IMR-90 (cell line): ENCODE results near the gene LHPP. TPM values are rescaled to one million over a fixed set of nuclear protein-coding genes. Genes with fewer than 3 reads are reported as not detected.

Experiments used
- ATAC-seq: fragments of 200-7000 bp; cut with Tn5 transposase; 2 replicates; pipeline ENCODE4 v1.9.1; 2020; ENCODE audit warnings: low read depth, mild to moderate bottlenecking, moderate library complexity
- BruUV-seq: library from RNA; stranded (reverse); fragments of 400-500 nt; replicated peaks from 2 replicates; lab custom pipeline; 2021; lab: Mats Ljungman, UMichigan
- CTCF ChIA-PET: fragments of 300-600 bp; formaldehyde crosslinking; extraction: SDS; loops from one replicate; lab custom pipeline; 2021; ENCODE audit warnings: antibody characterized with exemption; lab: Yijun Ruan, JAX
- POLR2A ChIA-PET: fragments of 300-600 bp; sonication (Branson Sonifier 250); formaldehyde crosslinking; loops from one replicate; lab custom pipeline; 2022; ENCODE audit warnings: antibody characterized with exemption; ENCODE audit not compliant: unreplicated experiment; lab: Charles Lee
- DNase-seq: peaks from one replicate; pipeline ENCODE4 v3.0.0; 2013
- H2AFZ ChIP-seq: replicated peaks from 2 replicates; pipeline ENCODE3; 2013; ENCODE audit warnings: low read length, mild to moderate bottlenecking; ENCODE audit not compliant: poor library complexity
- H2AK5ac ChIP-seq: 2 replicates; pipeline ENCODE4 v1.6.1; 2013; ENCODE audit warnings: low read depth, low read length, inconsistent platforms
- H2AK9ac ChIP-seq: replicated peaks from 2 replicates; pipeline ENCODE3; 2013; ENCODE audit warnings: mild to moderate bottlenecking, low read depth, low read length, moderate library complexity; ENCODE audit not compliant: poor library complexity
- H2BK120ac ChIP-seq: 2 replicates; pipeline ENCODE4 v1.6.1; 2013; ENCODE audit warnings: low read depth, low read length, inconsistent platforms
- H2BK15ac ChIP-seq: 3 replicates; pipeline ENCODE4 v1.6.1; 2013; ENCODE audit warnings: low read depth, low read length, inconsistent platforms
- H2BK20ac ChIP-seq: 2 replicates; pipeline ENCODE4 v1.6.1; 2013; ENCODE audit warnings: low read depth, mild to moderate bottlenecking, inconsistent platforms, low read length, moderate library complexity
- H2BK5ac ChIP-seq: 2 replicates; pipeline ENCODE4 v1.6.1; 2013; ENCODE audit warnings: mild to moderate bottlenecking, low read depth, low read length, inconsistent platforms; ENCODE audit not compliant: poor library complexity, severe bottlenecking
- H3K14ac ChIP-seq: replicated peaks from 2 replicates; pipeline ENCODE4 v1.6.1; 2013; ENCODE audit warnings: low read depth, low read length, inconsistent platforms
- H3K18ac ChIP-seq: 2 replicates; pipeline ENCODE4 v1.6.1; 2013; ENCODE audit warnings: low read depth, low read length, control low read depth
- H3K23ac ChIP-seq: 2 replicates; pipeline ENCODE4 v1.6.1; 2013; ENCODE audit warnings: low read depth, low read length, inconsistent platforms
- H3K27ac ChIP-seq: 2 replicates; pipeline ENCODE4 v1.5.1; 2013; ENCODE audit warnings: mild to moderate bottlenecking, control low read depth, low read length; ENCODE audit not compliant: insufficient read depth
- H3K27me3 ChIP-seq: 2 replicates; pipeline ENCODE4 v1.6.1; 2013; ENCODE audit warnings: low read length; ENCODE audit not compliant: control insufficient read depth, insufficient read depth
- H3K36me3 ChIP-seq: 2 replicates; pipeline ENCODE4 v1.6.1; 2013; ENCODE audit warnings: low read length, mixed read lengths; ENCODE audit not compliant: control insufficient read depth, insufficient read depth
- H3K4ac ChIP-seq: 2 replicates; pipeline ENCODE4 v1.6.1; 2013; ENCODE audit warnings: low read depth, low read length, inconsistent platforms
- H3K4me1 ChIP-seq: 2 replicates; pipeline ENCODE4 v1.6.1; 2013; ENCODE audit warnings: low read length, mixed read lengths; ENCODE audit not compliant: control insufficient read depth, insufficient read depth
- H3K4me2 ChIP-seq: 2 replicates; pipeline ENCODE4 v1.6.1; 2013; ENCODE audit warnings: low read depth, mild to moderate bottlenecking, control low read depth, low read length, moderate library complexity
- H3K4me3 ChIP-seq: 2 replicates; pipeline ENCODE4 v1.5.1; 2013; ENCODE audit warnings: low read depth, mild to moderate bottlenecking, control low read depth, low read length, moderate library complexity; ENCODE audit not compliant: insufficient read depth
- H3K56ac ChIP-seq: 2 replicates; pipeline ENCODE4 v1.6.1; 2013; ENCODE audit warnings: low read length, inconsistent platforms; ENCODE audit not compliant: insufficient read depth; ENCODE audit errors: extremely low read depth
- H3K79me1 ChIP-seq, 2 experiments: 2 replicates each; pipeline ENCODE4 v1.6.1; 2013; ENCODE audit warnings: low read length in 2 of 2, inconsistent platforms in 1 of 2, low read depth in 1 of 2
- H3K9ac ChIP-seq: 2 replicates; pipeline ENCODE4 v1.6.1; 2013; ENCODE audit warnings: low read depth, low read length, control low read depth
- H3K9me1 ChIP-seq: 2 replicates; pipeline ENCODE4 v1.6.1; 2013; ENCODE audit warnings: low read length, inconsistent platforms; ENCODE audit not compliant: insufficient read depth
- H3K9me3 ChIP-seq: 2 replicates; pipeline ENCODE4 v1.6.1; 2013; ENCODE audit warnings: low read length; ENCODE audit not compliant: control insufficient read depth, insufficient read depth
- H4K20me1 ChIP-seq: 2 replicates; pipeline ENCODE4 v1.6.1; 2013; ENCODE audit warnings: low read length, inconsistent platforms; ENCODE audit not compliant: insufficient read depth
- H4K5ac ChIP-seq: 2 replicates; pipeline ENCODE4 v1.6.1; 2013; ENCODE audit warnings: mild to moderate bottlenecking, low read depth, low read length, control low read depth
- H4K8ac ChIP-seq, 2 experiments: 2 replicates each; pipeline ENCODE4 v1.6.1; 2013; ENCODE audit warnings: low read depth in 2 of 2, low read length in 2 of 2, control low read depth in 1 of 2, inconsistent platforms in 1 of 2
- H4K91ac ChIP-seq: 2 replicates; pipeline ENCODE4 v1.6.1; 2013; ENCODE audit warnings: low read depth, low read length, inconsistent platforms; ENCODE audit not compliant: insufficient read depth
- CHD1 ChIP-seq: IDR thresholded peaks from 2 replicates; pipeline ENCODE4 v1.6.1; 2012; ENCODE audit warnings: low read depth, low read length, improper control_type of control experiment
- CTCF ChIP-seq: conservative IDR thresholded peaks from 2 replicates; pipeline ENCODE4 v1.5.1; 2012; ENCODE audit warnings: mild to moderate bottlenecking, low read depth, low read length, improper control_type of control experiment
- POLR2A ChIP-seq: IDR thresholded peaks from 2 replicates; pipeline ENCODE4 v1.6.1; 2012; ENCODE audit warnings: mild to moderate bottlenecking, low read depth, low read length
- USF2 ChIP-seq: fragments of 150-350 bp; IDR thresholded peaks from 2 replicates; pipeline ENCODE4 v1.6.1; 2017; ENCODE audit warnings: mild to moderate bottlenecking, antibody characterized with exemption, low read length, low read depth
- WGBS, 2 experiments: methylation state at CpG; one replicate each; pipeline versions ENCODE4 v1.1.5 to v1.1.7; 2013; ENCODE audit warnings: missing lambda C conversion rate in 2 of 2; ENCODE audit not compliant: insufficient read length in 1 of 2; ENCODE audit errors: extremely low coverage in 2 of 2; 5-methylcytosine and 5-hydroxymethylcytosine counted together
- dilution Hi-C: fragments of 300-500 bp; cut with HindIII; formaldehyde crosslinking; loops from one replicate; pipeline ENCODE4 v1.14.3; 2018; ENCODE audit warnings: low sequenced_read_pairs; ENCODE audit not compliant: unreplicated experiment
- in situ Hi-C: fragments of 300-500 bp; cut with MboI; formaldehyde crosslinking; loops from 3 replicates; pipeline ENCODE4 v1.14.3; 2019; ENCODE audit warnings: low sequenced_read_pairs, inconsistent platforms, mixed read lengths
- intact Hi-C: fragments of 100-400 bp; cut with micrococcal nuclease; formaldehyde crosslinking; loops from 2 replicates; pipeline ENCODE4 v1.10.0; 2022
- polyA plus RNA-seq, 3 experiments: library from polyadenylated mRNA; depleted of rRNA; stranded (reverse); fragments of >200 nt; gene quantifications; 2 replicates each; pipeline ENCODE4 v1.2.3, GENCODE V29; 2012; ENCODE audit warnings: low replicate concordance in 1 of 3
- total RNA-seq: library from RNA; depleted of rRNA; stranded (reverse); fragments of >200 nt; gene quantifications from 2 replicates; pipeline ENCODE4 v1.2.3, GENCODE V29; 2012

LHPP gene
- total and polyA plus RNA-seq, 2 of the 4 experiments (the other 2 are of a cell fraction), result 2.7 to 8.3 TPM

- no peaks in the 10 kb centered on the region for H3K36me3 ChIP-seq
- no peak for TF ChIP-seq CHD1
- TF ChIP-seq USF2, result no peak
- no peak for TF ChIP-seq POLR2A
- TF ChIP-seq CTCF, result no peak
- H4K8ac ChIP-seq, result no peak overlapping the region
- no peak overlapping the region for H3K9ac ChIP-seq
- no peaks in the 10 kb centered on the region for H3K79me1 ChIP-seq
- no peak overlapping the region for H3K4me3 ChIP-seq
- CTCF ChIA-PET, result interaction anchor here (2.0 kb wide), 1 partner anchor 206 kb away, joined by 8 read pairs; no protein-coding TSS in a partner anchor
- no peak overlapping the region for H2AK9ac ChIP-seq
- no peaks in the 10 kb centered on the region for H4K20me1 ChIP-seq
- POLR2A ChIA-PET, result no interaction called here
- H3K18ac ChIP-seq, result no peak overlapping the region
- 67% methylated on average over 3 of the region's 18 CpGs; no CpG with 5 or more reads in 1 of the 2 experiments for WGBS, 2 experiments
- no peak overlapping the region for H3K4me2 ChIP-seq
- H3K14ac ChIP-seq, result no peak overlapping the region
- DNase-seq (no peak), ATAC-seq (no peak)
- H3K9me1 ChIP-seq, result no peaks in the 10 kb centered on the region
- no TSS peak for BruUV-seq
- H3K4me1 ChIP-seq, result no peaks in the 10 kb centered on the region
- H3K56ac ChIP-seq, result no peak overlapping the region
- no peak overlapping the region for H2BK15ac ChIP-seq
- H3K4ac ChIP-seq, result no peak overlapping the region
- dilution Hi-C loops, result no loop called here
- H2BK20ac ChIP-seq, result no peak overlapping the region
- intact Hi-C loops, result loop anchor here (10.0 kb wide), 1 partner anchor 449 kb away; no protein-coding TSS in a partner anchor
- no peak overlapping the region for H2BK5ac ChIP-seq
- no peaks in the 10 kb centered on the region for H3K9me3 ChIP-seq
- no peak overlapping the region for H4K91ac ChIP-seq
- no peak overlapping the region for H2BK120ac ChIP-seq
- no peak overlapping the region for H4K5ac ChIP-seq
- no peak overlapping the region for H3K27ac ChIP-seq
- no peak overlapping the region for H2AK5ac ChIP-seq
- in situ Hi-C loops, result loop anchor here (5.0 to 25.0 kb wide), 2 partner anchors 206 to 451 kb away; partner anchors contain the start of gene FAM53B
- no peaks in the 10 kb centered on the region; the same call in 1 of the 2 replicates for H3K27me3 ChIP-seq
- peak overlapping the region; percentile 33 for H2AFZ ChIP-seq
- H3K23ac ChIP-seq, result no peak overlapping the region
Observed at GRCh38 chr10:124535731-124536495, 74.3 kb downstream of the LHPP start.
